B cell (primary cell): ENCODE data around the gene PMP22.

Experiments used
- CTCF ChIP-seq: fragments of 200-600 bp; IDR thresholded peaks from one replicate; pipeline ENCODE4 v1.8.0; 2022; ENCODE audit warnings: antibody characterized with exemption, mild to moderate bottlenecking
- EZH2 ChIP-seq: IDR thresholded peaks from 2 replicates; pipeline ENCODE4 v1.6.1; 2012; ENCODE audit warnings: borderline replicate concordance, low read depth, mild to moderate bottlenecking, moderate library complexity, low read length; ENCODE audit not compliant: insufficient read depth, poor library complexity, severe bottlenecking

DNA sequence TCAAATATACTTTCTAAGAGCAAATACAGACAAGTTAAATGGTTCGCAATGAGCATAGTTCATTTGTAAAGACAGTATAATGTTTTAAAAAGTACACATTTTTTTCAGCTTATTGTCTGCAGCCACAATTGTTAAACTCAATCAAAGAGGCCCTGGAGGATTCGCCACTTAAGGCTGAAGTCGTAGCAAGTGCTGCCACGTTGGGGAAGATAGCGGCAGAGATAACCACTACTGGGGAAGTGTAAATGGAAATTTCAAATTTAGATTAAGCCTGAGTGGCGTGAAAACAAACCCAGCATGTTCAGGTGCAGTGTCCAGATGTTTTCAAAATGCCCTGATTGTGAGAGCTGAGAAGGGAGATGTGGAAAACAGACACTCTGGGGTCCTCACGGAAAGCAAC lies 8.4 kb downstream of the PMP22 start:
- TF ChIP-seq CTCF = no peak
- TF ChIP-seq EZH2 = no peak
